ENCODE results near the gene RPUSD4. TPM values are rescaled to one million over a fixed set of nuclear protein-coding genes. Genes with fewer than 3 reads are reported as not detected.

Gene RPUSD4
- total and polyA plus RNA-seq, 10 of the 15 experiments (the other 5 are each of a cell fraction or from before 2014, with no cell fraction given): 24.5 to 47.6 (median 31.7) TPM

- Histone ChIP-seq H3K4me1 (ENCODE audit: control insufficient read depth, insufficient read depth, low read length) (no peaks in the 10 kb centered on the region; the same call in 1 of the 2 replicates), H3K4me3 (no peak overlapping the region), H3K4me2 (ENCODE audit: control insufficient read depth, insufficient read depth) (no peak overlapping the region), H3K27me3 (replicated peaks in 1 of 2; ENCODE audit: control insufficient read depth in 2 of 2, insufficient read depth in 2 of 2, low read length in 1 of 2) (no peaks in the 10 kb centered on the region), H3K9ac (ENCODE audit: control insufficient read depth, insufficient read depth, low read length) (no peak overlapping the region), H3K9me3 (replicated peaks; ENCODE audit: control insufficient read depth, insufficient read depth, low read length) (no peaks in the 10 kb centered on the region; the same call in 2 of the 3 replicates), H3K27ac (ENCODE audit: control insufficient read depth, insufficient read depth) (no peak overlapping the region), H3K36me3 (ENCODE audit: control insufficient read depth in 2 of 2, insufficient read depth in 2 of 2, low read length in 1 of 2) (no peaks in the 10 kb centered on the region), H2AFZ (ENCODE audit: control insufficient read depth, low read depth, low read length) (no peak overlapping the region), H4K20me1 (ENCODE audit: control insufficient read depth, insufficient read depth) (no peaks in the 10 kb centered on the region), H3K79me2 (ENCODE audit: control insufficient read depth, insufficient read depth, low read length) (no peaks in the 10 kb centered on the region)
- CTCF ChIA-PET: no interaction called here
- in situ Hi-C loops (cut with MboI): no loop called here
- FAIRE-seq (no peak), DNase-seq (ENCODE audit: low read depth, low spot score) (no peak), ATAC-seq (no peak)
- intact Hi-C loops (cut with micrococcal nuclease; ENCODE audit: unreplicated experiment): no loop called here
- BruUV-seq (replicated peaks): no TSS peak
- SMC1A ChIA-PET (ENCODE audit: uncharacterized antibody, unreplicated experiment): no interaction called here
- TF ChIP-seq DPF2 (IDR thresholded peaks at IDR 0.05): no peak
- TF ChIP-seq SREBF2 (IDR thresholded peaks at IDR 0.05; ENCODE audit: low read length): no peak
- no peak for TF ChIP-seq IKZF1 (conservative IDR thresholded peaks at IDR 0.05)
- no peak for TF ChIP-seq E2F8 (IDR thresholded peaks at IDR 0.05; ENCODE audit: low read depth, partially characterized antibody)
- no peak for TF ChIP-seq ZBTB4 (CRISPR knock-in tag; IDR thresholded peaks at IDR 0.05)
- POLR2A ChIA-PET: no interaction called here
- RAD21 ChIA-PET (ENCODE audit: unreplicated experiment): no interaction called here
- 14% methylated on average over 8 of the region's 8 CpGs for WGBS (ENCODE audit: insufficient coverage, insufficient replicate concordance, low lambda C conversion rate, missing lambda C conversion rate)
Observed at GRCh38 chr11:126158054-126158791, 53.2 kb downstream of the RPUSD4 start.

Measured in GM12878 (cell line).